HepG2 (cell line): ENCODE measurements around the gene CEP83. TPM values are rescaled to one million over a fixed set of nuclear protein-coding genes. Genes with fewer than 3 reads are reported as not detected.

Experiments used
- ATAC-seq: fragments of 200-7000 bp; cut with Tn5 transposase; 3 replicates; pipeline ENCODE4 v1.9.1; 2020; ENCODE audit warnings: mild to moderate bottlenecking, moderate library complexity
- BruUV-seq: library from RNA; stranded (reverse); fragments of 400-500 nt; replicated peaks from 2 replicates; lab custom pipeline; 2021; lab: Mats Ljungman, UMichigan
- CTCF ChIA-PET: fragments of 300-600 bp; formaldehyde crosslinking; extraction: SDS; loops from one replicate; lab custom pipeline; 2021; ENCODE audit warnings: low total read pairs, inconsistent platforms, low intra/inter-chr PET ratio; lab: Yijun Ruan, JAX
- POLR2A ChIA-PET: fragments of 350-600 bp; sonication (Branson Sonifier 250); formaldehyde crosslinking; loops from one replicate; lab custom pipeline; 2020; ENCODE audit warnings: antibody characterized with exemption, inconsistent platforms; lab: Yijun Ruan, JAX
- DNase-seq: peaks from one replicate; pipeline ENCODE4 v3.0.0-alpha.2; 2015; ENCODE audit warnings: low spot score
- FAIRE-seq: peaks from 3 replicates; lab custom pipeline; 2011; peaks lifted over from hg19 to GRCh38; lab: Jason Lieb, UNC
- H2AFZ ChIP-seq: one replicate; pipeline ENCODE4 v1.6.1; 2011; ENCODE audit warnings: low read length, inconsistent platforms
- H3K27ac ChIP-seq: fragments of 300-600 bp; 3 replicates; pipeline ENCODE4 v1.8.0; 2011; ENCODE audit warnings: mixed run types, mild to moderate bottlenecking, mixed read lengths, low read length, inconsistent platforms; ENCODE audit not compliant: insufficient read depth; ENCODE audit errors: extremely low read length
- H3K27me3 ChIP-seq, 2 experiments: fragments of 200-600 bp in 1 of 2; 2 replicates in 1 of 2; 3 replicates in 1 of 2; pipeline versions ENCODE4 v1.6.0 to v1.8.0; 2011; ENCODE audit warnings: low read length in 2 of 2, mild to moderate bottlenecking in 2 of 2, moderate library complexity in 2 of 2, inconsistent platforms in 1 of 2; ENCODE audit not compliant: insufficient read depth in 2 of 2, control insufficient read depth in 1 of 2
- H3K36me3 ChIP-seq, 2 experiments: fragments of 200-600 bp in 1 of 2; replicated peaks in 1 of 2; 2 replicates in 1 of 2; 3 replicates in 1 of 2; pipeline versions ENCODE4 v1.5.1 to v1.8.0; 2011; ENCODE audit warnings: low read length in 2 of 2, inconsistent platforms in 1 of 2; ENCODE audit not compliant: insufficient read depth in 2 of 2, control insufficient read depth in 1 of 2
- H3K4me1 ChIP-seq: 2 replicates; pipeline ENCODE4 v1.5.1; 2012; ENCODE audit warnings: low read length, inconsistent platforms; ENCODE audit not compliant: insufficient read depth
- H3K4me2 ChIP-seq: 2 replicates; pipeline ENCODE4 v1.6.0; 2011; ENCODE audit warnings: low read depth, low read length, inconsistent platforms
- H3K4me3 ChIP-seq, 3 experiments: fragments of 200-600 bp in 1 of 3; sonication (generic), shearing (Covaris generic) in 1 of 3; replicated peaks in 1 of 3; 2 replicates each; pipeline ENCODE4 v1.5.1; 2011 to 2016; ENCODE audit warnings: low read length in 3 of 3, inconsistent platforms in 2 of 3, low read depth in 2 of 3, mild to moderate bottlenecking in 2 of 3, control low read depth in 1 of 3, mixed read lengths in 1 of 3; ENCODE audit not compliant: insufficient read depth in 1 of 3
- H3K79me2 ChIP-seq: one replicate; pipeline ENCODE4 v1.6.1; 2011; ENCODE audit warnings: low read length, inconsistent platforms; ENCODE audit not compliant: insufficient read depth
- H3K9ac ChIP-seq: 2 replicates; pipeline ENCODE4 v1.6.0; 2011; ENCODE audit warnings: mild to moderate bottlenecking, low read depth, low read length, inconsistent platforms; ENCODE audit not compliant: insufficient read depth
- H3K9me3 ChIP-seq: 2 replicates; pipeline ENCODE4 v1.5.1; 2012; ENCODE audit warnings: mild to moderate bottlenecking, low read length
- H4K20me1 ChIP-seq: 2 replicates; pipeline ENCODE4 v1.6.0; 2011; ENCODE audit warnings: inconsistent platforms, mild to moderate bottlenecking, low read length, moderate library complexity; ENCODE audit not compliant: insufficient read depth
- ATF1 ChIP-seq: IDR thresholded peaks from 2 replicates; pipeline ENCODE4 v1.6.1; 2016; ENCODE audit warnings: mild to moderate bottlenecking, control low read depth
- EP300 ChIP-seq, 3 experiments: sonication (generic) in 1 of 3; formaldehyde crosslinking in 1 of 3; IDR thresholded peaks; 2 replicates each; pipeline versions ENCODE4 v1.5.1 to v1.6.1; 2011 to 2020; ENCODE audit warnings: low read depth in 2 of 3, low read length in 2 of 3, borderline replicate concordance in 1 of 3, improper control_type of control experiment in 1 of 3, mild to moderate bottlenecking in 1 of 3, missing genetic modification reagents in 1 of 3, moderate library complexity in 1 of 3
- HMG20B ChIP-seq: conservative IDR thresholded peaks from 2 replicates; pipeline ENCODE4 v1.6.1; 2016; ENCODE audit warnings: missing genetic modification reagents, missing compliant biosample characterization
- NFYC ChIP-seq: IDR thresholded peaks from 2 replicates; pipeline ENCODE4 v1.6.1; 2016; ENCODE audit warnings: missing genetic modification reagents, missing compliant biosample characterization
- PAX8 ChIP-seq: sonication (generic); formaldehyde crosslinking; IDR thresholded peaks from 2 replicates; pipeline ENCODE4 v1.8.0; 2022; ENCODE audit warnings: mild to moderate bottlenecking, missing genetic modification reagents, borderline replicate concordance
- RARG ChIP-seq: sonication (generic); formaldehyde crosslinking; IDR thresholded peaks from 2 replicates; pipeline ENCODE4 v1.4.0; 2020; ENCODE audit warnings: low read depth, mild to moderate bottlenecking, missing genetic modification reagents
- SIX1 ChIP-seq: sonication (generic); formaldehyde crosslinking; IDR thresholded peaks from 2 replicates; pipeline ENCODE4 v1.4.0; 2020; ENCODE audit warnings: missing genetic modification reagents, borderline replicate concordance
- TRIM24 ChIP-seq: sonication (generic); formaldehyde crosslinking; IDR thresholded peaks from 2 replicates; pipeline ENCODE4 v1.8.0; 2022; ENCODE audit warnings: mild to moderate bottlenecking, missing genetic modification reagents
- WGBS: methylation state at CpG from one replicate; pipeline ENCODE4 v1.1.6; 2017; ENCODE audit warnings: low lambda C conversion rate; 5-methylcytosine and 5-hydroxymethylcytosine counted together
- in situ Hi-C: cut with HindIII; loops from 2 replicates; pipeline ENCODE4 v1.10.0; 2017; ENCODE audit warnings: low pct_unique_long_range_greater_than_20kb; ENCODE audit not compliant: extremely low pct_ligation_motif_present
- intact Hi-C: fragments of 100-400 bp; cut with micrococcal nuclease; formaldehyde crosslinking; loops from one replicate; pipeline ENCODE4 v1.10.0; 2022; ENCODE audit not compliant: unreplicated experiment
- polyA plus RNA-seq, 8 experiments: library from polyadenylated mRNA; depleted of rRNA in 3 of 8; stranded (reverse) in 7 of 8; unstranded in 1 of 8; fragments of >200 nt; fragmentation: Illumina TruSeq in 4 of 8; extraction: Trizol in 4 of 8; gene quantifications; 2 replicates each; pipeline versions ENCODE4 v1.2.1 to v1.2.3, GENCODE V29; 2011 to 2016; ENCODE audit warnings: low read depth in 4 of 8, missing spikeins in 1 of 8, mixed read lengths in 1 of 8; ENCODE audit not compliant: insufficient read depth in 1 of 8
- total RNA-seq, 5 experiments: library from RNA; depleted of rRNA; stranded (reverse); fragments of >200 nt; fragmentation: Illumina TruSeq; extraction: Trizol; gene quantifications; 2 replicates each; pipeline ENCODE4 v1.2.3, GENCODE V29; 2016; ENCODE audit warnings: low read depth in 1 of 5
- TF ChIP-seq, protein P1 (sequence below): sonication (generic); formaldehyde crosslinking; IDR thresholded peaks from 2 replicates; pipeline ENCODE4 v1.5.0; 2020; ENCODE audit warnings: mild to moderate bottlenecking, missing genetic modification reagents, borderline replicate concordance
- TF ChIP-seq, protein P2 (sequence below): sonication (generic); formaldehyde crosslinking; IDR thresholded peaks from 2 replicates; pipeline ENCODE4 v1.8.0; 2022; ENCODE audit warnings: missing genetic modification reagents, mild to moderate bottlenecking, borderline replicate concordance
- TF ChIP-seq, protein P3 (sequence below), 2 experiments: sonication (generic) in 1 of 2; formaldehyde crosslinking in 1 of 2; IDR thresholded peaks; 2 replicates each; pipeline versions ENCODE4 v1.4.0 to v1.6.1; 2018 to 2020; ENCODE audit warnings: missing genetic modification reagents in 2 of 2, borderline replicate concordance in 1 of 2, low read depth in 1 of 2, mild to moderate bottlenecking in 1 of 2, missing biosample characterization in 1 of 2
- TF ChIP-seq, protein P4 (sequence below): sonication (generic); formaldehyde crosslinking; IDR thresholded peaks from 2 replicates; pipeline ENCODE4 v1.8.1; 2023; ENCODE audit warnings: missing genetic modification reagents, inconsistent platforms, borderline replicate concordance
- TF ChIP-seq, protein P5 (sequence below): sonication (generic); formaldehyde crosslinking; IDR thresholded peaks from 2 replicates; pipeline ENCODE4 v1.5.0; 2020; ENCODE audit warnings: missing genetic modification reagents
- TF ChIP-seq, protein P6 (sequence below): sonication (generic); formaldehyde crosslinking; IDR thresholded peaks from 2 replicates; pipeline ENCODE4 v1.5.0; 2020; ENCODE audit warnings: missing genetic modification reagents

CEP83 gene
- total and polyA plus RNA-seq, 2 of the 13 experiments (the other 11 are each of a cell fraction or from before 2014, with no cell fraction given), result 6.2 to 19.2 TPM

DNA sequence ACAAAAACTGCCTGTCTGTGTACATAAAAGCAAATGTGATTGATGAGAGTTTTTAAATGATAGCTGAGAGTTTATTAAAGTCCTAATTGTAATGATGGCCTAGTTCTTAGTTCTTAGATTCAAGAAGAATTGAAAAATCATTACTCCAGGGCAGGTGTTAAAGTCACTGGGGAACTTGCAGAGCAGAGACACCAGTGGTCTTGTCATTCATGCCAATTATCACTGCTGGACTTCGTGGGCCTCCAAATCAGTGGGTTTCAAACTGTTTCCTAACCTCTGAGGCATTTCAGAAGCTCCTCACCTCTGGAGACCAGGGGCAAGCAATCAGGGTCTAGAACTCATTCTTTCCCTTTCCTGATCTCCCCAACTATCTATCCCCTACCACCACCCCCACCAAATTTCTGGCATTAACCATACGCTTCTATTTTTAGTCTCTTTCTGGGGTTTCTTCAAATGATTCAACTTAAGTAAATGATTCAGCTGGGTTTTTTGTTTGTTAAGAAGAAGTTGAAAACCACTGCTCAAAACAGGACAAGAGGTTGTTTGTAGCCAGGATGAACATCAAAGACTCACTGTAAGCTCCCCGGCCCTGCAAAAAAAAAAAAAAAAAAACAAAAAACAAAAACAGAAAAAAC lies 80.1 kb downstream of the CEP83 start:
- Histone ChIP-seq H4K20me1 (no peaks in the 10 kb centered on the region), H3K4me1 (peaks cover 21% of the 10 kb centered on the region), H3K36me3 (peaks cover 0 to 1% of the 10 kb centered on the region in 2 experiments; a peak in 1 of 5 replicates), H3K4me2 (0 out of 2 replicates have a peak overlapping the region, but pooled peaks have one; percentile 20), H3K9ac (no peak overlapping the region), H2AFZ (no peak overlapping the region), H3K79me2 (no peaks in the 10 kb centered on the region), H3K9me3 (peaks cover 8% of the 10 kb centered on the region), H3K4me3 (no peak overlapping the region), H3K27me3 (no peaks in the 10 kb centered on the region), H3K27ac (no peak overlapping the region)
- ChIA-PET CTCF (no interaction called here), POLR2A (interaction anchor here (2.4 kb wide), 1 partner anchor 10 kb away, joined by 13 read pairs; no protein-coding TSS in a partner anchor)
- DNase-seq (peak; percentile 6), ATAC-seq (no peak), FAIRE-seq (no peak)
- BruUV-seq, result no TSS peak
- intact Hi-C loops (no loop called here), in situ Hi-C loops (no loop called here)
- WGBS, result 81% methylated on average over 3 of the region's 3 CpGs
- TF ChIP-seq, protein P1, sequence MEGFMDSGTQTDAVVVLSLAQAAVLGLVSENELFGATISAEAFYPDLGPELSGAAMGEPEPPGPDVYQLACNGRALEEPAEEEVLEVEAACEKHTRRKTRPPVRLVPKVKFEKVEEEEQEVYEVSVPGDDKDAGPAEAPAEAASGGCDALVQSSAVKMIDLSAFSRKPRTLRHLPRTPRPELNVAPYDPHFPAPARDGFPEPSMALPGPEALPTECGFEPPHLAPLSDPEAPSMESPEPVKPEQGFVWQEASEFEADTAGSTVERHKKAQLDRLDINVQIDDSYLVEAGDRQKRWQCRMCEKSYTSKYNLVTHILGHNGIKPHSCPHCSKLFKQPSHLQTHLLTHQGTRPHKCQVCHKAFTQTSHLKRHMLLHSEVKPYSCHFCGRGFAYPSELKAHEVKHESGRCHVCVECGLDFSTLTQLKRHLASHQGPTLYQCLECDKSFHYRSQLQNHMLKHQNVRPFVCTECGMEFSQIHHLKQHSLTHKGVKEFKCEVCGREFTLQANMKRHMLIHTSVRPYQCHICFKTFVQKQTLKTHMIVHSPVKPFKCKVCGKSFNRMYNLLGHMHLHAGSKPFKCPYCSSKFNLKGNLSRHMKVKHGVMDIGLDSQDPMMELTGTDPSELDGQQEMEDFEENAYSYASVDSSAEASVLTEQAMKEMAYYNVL, result no peak
- TF ChIP-seq, protein P2, sequence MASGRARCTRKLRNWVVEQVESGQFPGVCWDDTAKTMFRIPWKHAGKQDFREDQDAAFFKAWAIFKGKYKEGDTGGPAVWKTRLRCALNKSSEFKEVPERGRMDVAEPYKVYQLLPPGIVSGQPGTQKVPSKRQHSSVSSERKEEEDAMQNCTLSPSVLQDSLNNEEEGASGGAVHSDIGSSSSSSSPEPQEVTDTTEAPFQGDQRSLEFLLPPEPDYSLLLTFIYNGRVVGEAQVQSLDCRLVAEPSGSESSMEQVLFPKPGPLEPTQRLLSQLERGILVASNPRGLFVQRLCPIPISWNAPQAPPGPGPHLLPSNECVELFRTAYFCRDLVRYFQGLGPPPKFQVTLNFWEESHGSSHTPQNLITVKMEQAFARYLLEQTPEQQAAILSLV, result no peak
- TF ChIP-seq PAX8 (CRISPR knock-in tag) (no peak), NFYC (no peak), SIX1 (CRISPR knock-in tag) (no peak), ATF1 (CRISPR knock-in tag) (no peak), RARG (CRISPR knock-in tag) (no peak), HMG20B (no peak), TRIM24 (CRISPR knock-in tag) (no peak), EP300 (IDR thresholded peaks at IDR 0.05; ENCODE audit: low read depth in 2 of 2, low read length in 2 of 2) (no peak), EP300 (CRISPR knock-in tag; IDR thresholded peaks at IDR 0.05; ENCODE audit: borderline replicate concordance) (no peak)
- TF ChIP-seq, protein P3, sequence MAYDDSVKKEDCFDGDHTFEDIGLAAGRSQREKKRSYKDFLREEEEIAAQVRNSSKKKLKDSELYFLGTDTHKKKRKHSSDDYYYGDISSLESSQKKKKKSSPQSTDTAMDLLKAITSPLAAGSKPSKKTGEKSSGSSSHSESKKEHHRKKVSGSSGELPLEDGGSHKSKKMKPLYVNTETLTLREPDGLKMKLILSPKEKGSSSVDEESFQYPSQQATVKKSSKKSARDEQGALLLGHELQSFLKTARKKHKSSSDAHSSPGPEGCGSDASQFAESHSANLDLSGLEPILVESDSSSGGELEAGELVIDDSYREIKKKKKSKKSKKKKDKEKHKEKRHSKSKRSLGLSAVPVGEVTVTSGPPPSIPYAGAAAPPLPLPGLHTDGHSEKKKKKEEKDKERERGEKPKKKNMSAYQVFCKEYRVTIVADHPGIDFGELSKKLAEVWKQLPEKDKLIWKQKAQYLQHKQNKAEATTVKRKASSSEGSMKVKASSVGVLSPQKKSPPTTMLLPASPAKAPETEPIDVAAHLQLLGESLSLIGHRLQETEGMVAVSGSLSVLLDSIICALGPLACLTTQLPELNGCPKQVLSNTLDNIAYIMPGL (CRISPR knock-in tag; IDR thresholded peaks at IDR 0.05; ENCODE audit: borderline replicate concordance in 1 of 2, low read depth in 1 of 2), result no peak
- TF ChIP-seq, protein P4, sequence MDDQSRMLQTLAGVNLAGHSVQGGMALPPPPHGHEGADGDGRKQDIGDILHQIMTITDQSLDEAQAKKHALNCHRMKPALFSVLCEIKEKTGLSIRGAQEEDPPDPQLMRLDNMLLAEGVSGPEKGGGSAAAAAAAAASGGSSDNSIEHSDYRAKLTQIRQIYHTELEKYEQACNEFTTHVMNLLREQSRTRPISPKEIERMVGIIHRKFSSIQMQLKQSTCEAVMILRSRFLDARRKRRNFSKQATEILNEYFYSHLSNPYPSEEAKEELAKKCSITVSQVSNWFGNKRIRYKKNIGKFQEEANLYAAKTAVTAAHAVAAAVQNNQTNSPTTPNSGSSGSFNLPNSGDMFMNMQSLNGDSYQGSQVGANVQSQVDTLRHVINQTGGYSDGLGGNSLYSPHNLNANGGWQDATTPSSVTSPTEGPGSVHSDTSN (CRISPR knock-in tag), result no peak
- TF ChIP-seq, protein P5, sequence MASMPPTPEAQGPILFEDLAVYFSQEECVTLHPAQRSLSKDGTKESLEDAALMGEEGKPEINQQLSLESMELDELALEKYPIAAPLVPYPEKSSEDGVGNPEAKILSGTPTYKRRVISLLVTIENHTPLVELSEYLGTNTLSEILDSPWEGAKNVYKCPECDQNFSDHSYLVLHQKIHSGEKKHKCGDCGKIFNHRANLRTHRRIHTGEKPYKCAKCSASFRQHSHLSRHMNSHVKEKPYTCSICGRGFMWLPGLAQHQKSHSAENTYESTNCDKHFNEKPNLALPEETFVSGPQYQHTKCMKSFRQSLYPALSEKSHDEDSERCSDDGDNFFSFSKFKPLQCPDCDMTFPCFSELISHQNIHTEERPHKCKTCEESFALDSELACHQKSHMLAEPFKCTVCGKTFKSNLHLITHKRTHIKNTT (CRISPR knock-in tag), result no peak
- TF ChIP-seq, protein P6, sequence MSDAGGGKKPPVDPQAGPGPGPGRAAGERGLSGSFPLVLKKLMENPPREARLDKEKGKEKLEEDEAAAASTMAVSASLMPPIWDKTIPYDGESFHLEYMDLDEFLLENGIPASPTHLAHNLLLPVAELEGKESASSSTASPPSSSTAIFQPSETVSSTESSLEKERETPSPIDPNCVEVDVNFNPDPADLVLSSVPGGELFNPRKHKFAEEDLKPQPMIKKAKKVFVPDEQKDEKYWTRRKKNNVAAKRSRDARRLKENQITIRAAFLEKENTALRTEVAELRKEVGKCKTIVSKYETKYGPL, result no peak
